ENCODE measurements around the gene HDAC4.

HDAC4 gene

GRCh38 chr2:239395524-239395923 lies 5.3 kb downstream of the HDAC4 start:
- no peak for DNase-seq

GRCh38 chr2:239394978-239395377 lies 5.8 kb downstream of the HDAC4 start:
- no peak for DNase-seq

GRCh38 chr2:239394346-239394945 lies 6.4 kb downstream of the HDAC4 start:
- DNase-seq: no peak

- no peak for DNase-seq
Observed at GRCh38 chr2:239393941-239394340, 6.9 kb downstream of the HDAC4 start.

DNA sequence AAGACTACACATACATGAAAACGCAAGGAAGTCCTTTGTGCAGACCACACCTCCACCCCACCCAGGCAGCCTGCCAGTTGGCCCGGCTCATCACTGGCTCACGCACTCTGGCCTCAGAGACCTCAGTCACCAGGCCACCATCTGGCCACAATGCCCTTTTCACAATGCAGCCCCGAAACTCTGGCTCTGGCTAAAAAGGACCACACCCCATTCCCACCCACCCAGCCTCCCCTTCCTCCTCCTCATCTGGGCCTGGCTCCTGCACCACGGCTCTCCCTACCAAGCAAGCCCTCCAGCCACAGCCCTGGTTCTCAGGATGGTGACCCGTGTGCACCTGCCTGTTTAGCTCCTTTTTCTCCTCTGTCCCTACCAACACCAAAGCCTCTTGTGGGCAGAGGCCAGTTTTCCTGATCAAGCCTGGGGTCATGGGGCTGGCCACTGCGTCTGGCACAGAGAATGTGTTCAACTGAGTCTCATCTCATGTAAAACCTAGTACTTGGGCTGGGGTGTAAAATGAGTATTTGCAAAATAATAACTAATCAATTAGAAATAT lies 7.4 kb downstream of the HDAC4 start:
- DNase-seq: no peak

GRCh38 chr2:239392688-239393387 lies 8.0 kb downstream of the HDAC4 start:
- no peak for DNase-seq

DNA sequence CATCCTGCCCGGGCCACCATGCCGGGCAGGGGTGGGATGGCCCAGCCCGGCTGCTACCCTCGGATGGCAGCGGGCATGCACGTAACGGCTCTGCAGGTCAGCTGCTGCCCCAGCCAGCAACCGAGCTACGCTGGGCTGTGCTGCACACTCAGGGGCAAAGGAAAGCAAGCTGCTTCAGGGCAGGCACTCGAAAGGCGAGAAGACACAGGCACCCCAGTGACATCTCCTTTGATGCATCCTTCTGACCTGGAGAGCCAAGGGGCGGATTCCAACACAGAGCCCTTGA lies 8.8 kb downstream of the HDAC4 start:
- DNase-seq: no peak

GRCh38 chr2:239391286-239392071 lies 9.3 kb downstream of the HDAC4 start:
- DNase-seq: no peak

DNA sequence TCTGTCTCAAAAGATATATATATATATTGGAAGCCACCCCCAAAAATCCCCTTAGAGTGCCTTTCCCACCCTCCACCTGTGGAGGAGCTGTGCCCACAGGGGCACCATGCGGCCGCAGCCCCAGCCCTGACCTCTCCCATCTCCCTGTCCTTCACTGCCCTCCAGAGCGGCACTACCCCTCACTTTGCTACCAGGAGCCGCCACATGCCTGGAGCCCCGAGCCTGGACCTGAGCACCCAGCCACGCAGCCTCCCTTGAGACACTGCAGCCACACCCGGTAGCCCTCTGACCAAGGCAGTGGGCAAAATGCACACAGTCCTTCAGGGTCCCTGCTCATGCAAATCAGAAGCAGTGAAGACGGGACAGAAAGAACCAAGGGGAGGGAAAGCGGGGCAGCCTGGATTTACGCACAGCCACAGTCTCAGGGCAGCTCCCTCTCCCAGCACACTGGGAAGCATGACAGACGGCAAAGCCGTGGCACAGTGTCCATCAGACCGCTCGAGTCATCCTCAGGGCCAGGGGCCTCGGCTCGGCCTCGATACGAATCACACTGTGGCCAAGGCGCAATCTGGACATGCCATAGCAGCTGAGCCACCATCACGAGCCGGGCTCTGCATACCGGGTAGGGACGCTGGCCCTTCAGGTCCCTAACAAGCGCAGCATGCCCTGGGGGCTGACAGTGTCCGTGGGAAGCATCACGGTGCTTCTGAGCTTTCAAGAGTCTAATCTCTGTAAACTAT lies 10.1 kb downstream of the HDAC4 start:
- no peak for DNase-seq

GRCh38 chr2:239389414-239390329 lies 11.1 kb downstream of the HDAC4 start:
- DNase-seq: no peak

GRCh38 chr2:239388236-239389151 lies 12.3 kb downstream of the HDAC4 start:
- DNase-seq: no peak

DNA sequence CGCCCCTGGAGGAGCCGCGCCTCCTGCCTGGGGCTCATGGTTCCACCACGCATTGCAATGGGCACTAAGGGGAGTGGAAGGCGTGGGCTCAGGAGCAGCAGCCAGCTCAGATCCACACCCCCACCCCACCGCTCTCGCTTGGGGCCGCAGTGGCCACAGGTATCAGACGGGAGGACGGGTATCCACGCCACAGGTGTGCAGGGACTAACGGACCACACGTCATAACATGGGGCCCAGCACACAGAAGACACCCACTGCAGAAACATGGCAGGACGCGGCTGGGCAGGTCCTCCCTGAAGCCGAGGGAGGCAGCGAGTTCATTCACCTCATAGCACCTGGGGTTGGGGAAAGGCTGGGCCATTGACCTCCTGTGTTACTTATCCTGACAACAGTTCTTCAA lies 13.0 kb downstream of the HDAC4 start:
- no peak for DNase-seq

DNA sequence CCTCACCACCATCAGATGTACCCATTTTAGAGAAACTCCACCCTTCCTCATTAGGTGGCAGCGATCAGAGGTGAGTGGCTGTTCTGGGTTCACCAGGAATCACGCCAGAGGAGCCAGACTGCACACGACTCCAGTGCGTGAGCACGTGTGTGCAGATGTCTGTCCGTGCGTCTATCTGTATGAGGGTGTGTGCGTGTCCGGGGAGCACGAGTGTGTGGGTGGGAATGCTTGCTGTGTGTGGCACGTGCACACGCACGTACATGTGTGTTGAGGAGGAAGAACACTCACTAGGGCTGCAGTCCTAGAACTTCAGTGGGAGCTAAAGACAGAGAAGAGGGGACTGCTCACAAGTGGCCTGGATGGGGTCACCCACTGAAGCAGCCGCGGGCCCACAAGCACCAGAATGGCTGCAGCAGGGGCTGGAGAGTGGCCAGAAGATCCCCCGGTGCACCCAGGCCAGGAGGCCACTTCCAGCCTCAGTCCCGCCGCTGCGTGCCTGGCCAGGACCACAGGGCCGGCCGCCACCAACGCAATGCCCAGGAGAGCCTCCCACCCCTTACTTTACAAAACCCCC lies 13.9 kb downstream of the HDAC4 start:
- DNase-seq: no peak

DNA sequence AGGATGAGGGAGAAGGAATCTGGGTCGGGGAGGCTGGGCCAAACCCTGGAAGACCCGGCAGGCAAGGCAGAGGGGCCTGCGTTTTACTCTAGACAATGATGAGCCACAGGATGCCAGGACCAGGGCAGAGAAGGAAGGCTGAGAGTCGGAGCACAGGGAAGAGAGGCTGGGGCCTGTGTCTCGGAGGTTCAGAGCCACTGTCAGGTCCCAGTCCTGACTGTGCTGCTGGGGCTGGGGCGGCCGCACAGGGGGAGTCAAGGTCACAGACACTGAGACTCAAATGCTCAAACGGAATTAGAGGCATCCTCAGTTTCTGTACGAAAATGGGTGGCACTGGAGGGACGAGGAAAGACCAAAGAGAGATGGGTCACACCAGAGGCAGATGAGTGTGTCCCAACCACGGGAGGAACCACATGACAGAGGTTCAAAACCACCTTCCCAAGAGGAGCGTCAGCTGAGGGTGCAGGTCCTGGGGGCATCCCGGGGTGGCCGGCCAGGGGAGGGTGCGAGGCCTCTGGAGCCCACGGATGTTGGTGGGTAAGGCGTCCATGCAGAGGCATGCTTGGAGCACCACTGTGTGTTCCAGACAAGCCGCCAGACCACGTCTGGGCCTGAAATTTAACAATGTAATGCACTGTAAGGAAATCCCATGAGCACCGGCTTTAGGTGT lies 14.7 kb downstream of the HDAC4 start:
- no peak for DNase-seq

DNA sequence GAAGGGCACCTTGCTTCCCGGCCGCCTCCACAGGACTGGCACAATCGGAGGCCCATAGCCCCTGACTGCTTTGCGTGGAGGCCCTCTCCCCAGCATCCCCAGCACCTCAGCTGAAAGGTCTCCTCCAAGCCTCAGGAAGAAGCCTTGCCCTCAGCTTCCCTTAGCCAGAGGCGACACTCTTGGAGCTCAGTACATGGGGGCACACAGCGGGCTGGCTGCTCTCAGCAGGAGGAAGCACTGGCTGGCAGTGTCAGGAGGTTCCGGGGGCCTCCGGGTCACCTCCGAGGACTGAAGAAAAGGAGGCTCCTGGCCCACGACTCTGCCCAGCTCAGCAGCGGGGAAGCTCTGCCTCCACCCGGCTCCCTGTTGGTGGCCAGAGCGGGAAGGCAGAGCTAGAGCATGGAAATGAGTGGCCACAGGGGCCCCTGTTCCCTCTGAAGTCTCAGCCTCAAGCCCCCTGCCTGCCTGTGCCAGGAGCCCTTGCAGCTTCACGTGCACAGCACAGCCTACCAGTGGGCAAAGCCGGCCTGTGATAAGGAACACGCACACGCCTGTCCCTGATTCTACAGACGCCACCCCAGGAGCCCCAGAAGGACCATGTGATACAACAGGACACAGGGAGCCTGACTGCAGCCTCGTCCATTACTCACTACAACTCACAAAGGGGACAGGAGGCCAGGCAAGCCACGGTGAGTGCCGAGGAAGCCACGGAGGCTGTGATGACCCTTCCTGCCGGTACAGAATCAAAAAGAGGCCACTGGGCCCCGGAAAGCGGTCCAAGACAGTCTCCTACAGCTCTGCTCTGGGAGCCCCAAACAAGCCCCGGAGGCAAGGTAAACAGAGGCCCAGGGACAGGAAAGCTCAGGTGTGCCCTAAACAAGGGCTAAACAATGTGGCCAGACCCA lies 15.5 kb downstream of the HDAC4 start:
- DNase-seq: no peak

- no peak for DNase-seq
Observed at GRCh38 chr2:239383759-239384156, 17.1 kb downstream of the HDAC4 start.

DNA sequence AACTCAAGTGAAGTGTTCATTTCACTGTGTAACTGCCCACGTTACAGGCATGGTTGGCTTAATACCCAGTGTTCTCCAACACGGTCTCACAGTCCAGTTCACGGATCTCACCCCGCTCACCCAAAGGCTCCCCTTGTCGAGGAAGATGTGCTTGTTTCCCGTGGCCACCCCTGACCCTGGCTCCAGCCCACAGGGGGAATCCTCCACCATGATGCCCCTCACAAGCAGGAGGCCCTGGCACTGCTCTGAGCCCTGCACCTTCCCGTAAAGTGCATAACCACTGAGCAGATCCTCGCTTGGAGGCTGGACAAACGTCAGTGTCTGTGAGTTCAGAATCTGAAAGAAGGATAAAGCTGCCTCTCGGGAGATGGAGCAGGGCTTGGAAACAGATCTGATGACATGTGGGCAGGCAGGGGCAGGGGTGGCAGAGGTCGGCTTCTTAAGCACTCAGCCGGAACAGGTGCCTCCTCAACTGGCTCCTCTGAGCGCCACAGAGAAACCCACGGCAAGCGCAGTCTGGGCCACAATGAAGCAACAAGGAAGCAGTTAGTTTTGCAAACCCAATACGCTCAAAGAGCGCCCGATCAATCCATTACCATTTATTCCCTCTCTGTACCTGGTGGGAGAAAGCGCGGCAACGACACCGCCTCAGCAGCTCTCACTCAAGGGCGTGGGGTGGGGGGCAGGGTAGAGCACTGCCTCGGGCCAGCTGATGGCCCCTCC lies 17.6 kb downstream of the HDAC4 start:
- DNase-seq: no peak

GRCh38 chr2:239382384-239382880 lies 18.4 kb downstream of the HDAC4 start:
- DNase-seq: no peak
